ENCODE results near the gene ZNF619.

The ZNF619 gene

GRCh38 chr3:40518848-40519247 is 41.9 kb downstream of the ZNF619 start:
- DNase-seq, result no peak
- Histone ChIP-seq H3K27ac (ENCODE audit: low read depth, low read length) (no peak overlapping the region), H3K9me3 (ENCODE audit: insufficient read depth, low read depth, low read length) (no peaks in the 10 kb centered on the region), H3K4me1 (ENCODE audit: control insufficient read depth in 1 of 2, insufficient read depth in 2 of 2, low read length in 2 of 2) (no peaks in the 10 kb centered on the region), H3K4me3 (ENCODE audit: low read depth, low read length) (no peak overlapping the region), H4K8ac (ENCODE audit: low read depth, low read length) (no peak overlapping the region), H2AK5ac (ENCODE audit: low read length) (no peak overlapping the region), H3K14ac (ENCODE audit: low read length) (no peak overlapping the region), H4K12ac (ENCODE audit: low read depth, low read length) (no peak overlapping the region), H2AFZ (ENCODE audit: insufficient read depth, low read length, poor library complexity) (no peak overlapping the region), H2BK5ac (ENCODE audit: low read depth, low read length, poor library complexity) (no peak overlapping the region), H3K9ac (ENCODE audit: low read length) (no peak overlapping the region), H4K91ac (ENCODE audit: low read depth, low read length) (no peak overlapping the region), H3K27me3 (ENCODE audit: insufficient read depth, low read length) (no peaks in the 10 kb centered on the region), H2BK120ac (ENCODE audit: insufficient read depth, low read length, poor library complexity) (no peak overlapping the region), H3K36me3 (ENCODE audit: control insufficient read depth in 1 of 2, insufficient read depth in 2 of 2, low read length in 2 of 2) (peaks cover 8 to 11% of the 10 kb centered on the region in 2 experiments), H3K4ac (ENCODE audit: low read depth, low read length) (no peak overlapping the region), H3K79me2 (ENCODE audit: control insufficient read depth, insufficient read depth, low read length, poor library complexity) (no peaks in the 10 kb centered on the region), H3K18ac (ENCODE audit: low read length) (no peak overlapping the region), H3K79me1 (ENCODE audit: low read length) (no peaks in the 10 kb centered on the region), H2BK12ac (ENCODE audit: low read length) (no peak overlapping the region), H3K4me2 (ENCODE audit: low read length) (no peak overlapping the region), H3K23ac (ENCODE audit: low read length) (no peak overlapping the region)
- 100% methylated on average over 1 of the region's 1 CpG for WGBS (ENCODE audit: extremely low coverage, insufficient coverage, insufficient read length)

GRCh38 chr3:40521254-40521653 is 44.3 kb downstream of the ZNF619 start:
- H3K36me3 ChIP-seq (ENCODE audit: control insufficient read depth in 1 of 2, insufficient read depth in 2 of 2, low read length in 2 of 2), result peaks cover 0 to 5% of the 10 kb centered on the region in 2 experiments
- no peak overlapping the region for H3K4me2 ChIP-seq (ENCODE audit: low read length)
- DNase-seq, result no peak
- H2AK5ac ChIP-seq (ENCODE audit: low read length), result no peak overlapping the region
- H3K27me3 ChIP-seq (ENCODE audit: insufficient read depth, low read length), result no peaks in the 10 kb centered on the region
- H2BK5ac ChIP-seq (ENCODE audit: low read depth, low read length, poor library complexity), result no peak overlapping the region
- no peak overlapping the region for H3K9ac ChIP-seq (ENCODE audit: low read length)
- no peaks in the 10 kb centered on the region for H3K9me3 ChIP-seq (ENCODE audit: insufficient read depth, low read depth, low read length)
- no peak overlapping the region for H3K18ac ChIP-seq (ENCODE audit: low read length)
- H2BK12ac ChIP-seq (ENCODE audit: low read length), result no peak overlapping the region
- H4K12ac ChIP-seq (ENCODE audit: low read depth, low read length), result no peak overlapping the region
- no CpG with 5 or more reads among the region's 3 CpGs for WGBS (ENCODE audit: extremely low coverage, insufficient coverage, insufficient read length)
- no peak overlapping the region for H3K27ac ChIP-seq (ENCODE audit: low read depth, low read length)
- H3K4ac ChIP-seq (ENCODE audit: low read depth, low read length), result no peak overlapping the region
- no peak overlapping the region for H3K14ac ChIP-seq (ENCODE audit: low read length)
- no peak overlapping the region for H2BK120ac ChIP-seq (ENCODE audit: insufficient read depth, low read length, poor library complexity)
- no peak overlapping the region for H3K4me3 ChIP-seq (ENCODE audit: low read depth, low read length)
- H3K4me1 ChIP-seq (ENCODE audit: control insufficient read depth in 1 of 2, insufficient read depth in 2 of 2, low read length in 2 of 2), result peaks cover 5 to 8% of the 10 kb centered on the region in 2 experiments
- H4K8ac ChIP-seq (ENCODE audit: low read depth, low read length), result no peak overlapping the region
- peaks cover 8% of the 10 kb centered on the region for H3K79me1 ChIP-seq (ENCODE audit: low read length)
- H4K91ac ChIP-seq (ENCODE audit: low read depth, low read length), result no peak overlapping the region
- H3K79me2 ChIP-seq (ENCODE audit: control insufficient read depth, insufficient read depth, low read length, poor library complexity), result peaks cover 8% of the 10 kb centered on the region
- no peak overlapping the region for H3K23ac ChIP-seq (ENCODE audit: low read length)
- no peak overlapping the region for H2AFZ ChIP-seq (ENCODE audit: insufficient read depth, low read length, poor library complexity)

- Histone ChIP-seq H2BK12ac (ENCODE audit: low read length) (no peak overlapping the region), H4K8ac (ENCODE audit: low read depth, low read length) (peak overlapping the region; percentile 22), H3K4me3 (ENCODE audit: low read depth, low read length) (no peak overlapping the region), H3K9ac (ENCODE audit: low read length) (no peak overlapping the region), H3K18ac (ENCODE audit: low read length) (no peak overlapping the region), H3K14ac (ENCODE audit: low read length) (no peak overlapping the region), H3K9me3 (ENCODE audit: insufficient read depth, low read depth, low read length) (no peaks in the 10 kb centered on the region), H3K23ac (ENCODE audit: low read length) (no peak overlapping the region), H3K36me3 (ENCODE audit: control insufficient read depth in 1 of 2, insufficient read depth in 2 of 2, low read length in 2 of 2) (peaks cover 0 to 5% of the 10 kb centered on the region in 2 experiments), H3K4me2 (ENCODE audit: low read length) (no peak overlapping the region), H2AK5ac (ENCODE audit: low read length) (no peak overlapping the region), H3K4ac (ENCODE audit: low read depth, low read length) (no peak overlapping the region), H3K79me1 (ENCODE audit: low read length) (peaks cover 8% of the 10 kb centered on the region), H4K12ac (ENCODE audit: low read depth, low read length) (peak overlapping the region; percentile 47), H2AFZ (ENCODE audit: insufficient read depth, low read length, poor library complexity) (no peak overlapping the region), H2BK120ac (ENCODE audit: insufficient read depth, low read length, poor library complexity) (no peak overlapping the region), H3K27me3 (ENCODE audit: insufficient read depth, low read length) (no peaks in the 10 kb centered on the region), H3K79me2 (ENCODE audit: control insufficient read depth, insufficient read depth, low read length, poor library complexity) (peaks cover 8% of the 10 kb centered on the region), H3K27ac (ENCODE audit: low read depth, low read length) (no peak overlapping the region), H2BK5ac (ENCODE audit: low read depth, low read length, poor library complexity) (no peak overlapping the region), H4K91ac (ENCODE audit: low read depth, low read length) (no peak overlapping the region), H3K4me1 (ENCODE audit: control insufficient read depth in 1 of 2, insufficient read depth in 2 of 2, low read length in 2 of 2) (peaks cover 5 to 8% of the 10 kb centered on the region in 2 experiments)
- no CpG with 5 or more reads among the region's 2 CpGs for WGBS (ENCODE audit: extremely low coverage, insufficient coverage, insufficient read length)
- no peak for DNase-seq
These were observed 46.9 kb downstream of the ZNF619 start for GRCh38 chr3:40523781-40524180.

- H3K4me3 ChIP-seq (ENCODE audit: low read depth, low read length), result peak overlapping the region; percentile 84
- H2BK12ac ChIP-seq (ENCODE audit: low read length), result no peak overlapping the region
- no peak overlapping the region for H3K23ac ChIP-seq (ENCODE audit: low read length)
These were observed 47.3 kb downstream of the ZNF619 start for GRCh38 chr3:40524222-40524567.

More at GRCh38 chr3:40524222-40524567, 47.3 kb downstream of the ZNF619 start:
- Histone ChIP-seq H2AFZ (ENCODE audit: insufficient read depth, low read length, poor library complexity) (peak overlapping the region; percentile 89), H3K36me3 (ENCODE audit: control insufficient read depth in 1 of 2, insufficient read depth in 2 of 2, low read length in 2 of 2) (peaks cover under 1 to 7% of the 10 kb centered on the region in 2 experiments), H3K9ac (ENCODE audit: low read length) (peak overlapping the region; percentile 90), H2BK5ac (ENCODE audit: low read depth, low read length, poor library complexity) (peak overlapping the region; percentile 15), H4K8ac (ENCODE audit: low read depth, low read length) (peak overlapping the region; percentile 92), H3K27me3 (ENCODE audit: insufficient read depth, low read length) (no peaks in the 10 kb centered on the region), H2BK120ac (ENCODE audit: insufficient read depth, low read length, poor library complexity) (peak overlapping the region; percentile 40), H3K9me3 (ENCODE audit: insufficient read depth, low read depth, low read length) (no peaks in the 10 kb centered on the region), H3K4me1 (ENCODE audit: control insufficient read depth in 1 of 2, insufficient read depth in 2 of 2, low read length in 2 of 2) (peaks cover 5 to 8% of the 10 kb centered on the region in 2 experiments), H3K4ac (ENCODE audit: low read depth, low read length) (peak overlapping the region; percentile 29), H3K27ac (ENCODE audit: low read depth, low read length) (peak overlapping the region; percentile 23), H3K14ac (ENCODE audit: low read length) (peak overlapping the region; percentile 89), H3K18ac (ENCODE audit: low read length) (peak overlapping the region; percentile 64), H4K91ac (ENCODE audit: low read depth, low read length) (peak overlapping the region; percentile 82), H3K4me2 (ENCODE audit: low read length) (peak overlapping the region; percentile 84), H4K12ac (ENCODE audit: low read depth, low read length) (peak overlapping the region; percentile 76), H3K79me2 (ENCODE audit: control insufficient read depth, insufficient read depth, low read length, poor library complexity) (peaks cover 8% of the 10 kb centered on the region), H3K79me1 (ENCODE audit: low read length) (peaks cover 8% of the 10 kb centered on the region), H2AK5ac (ENCODE audit: low read length) (no peak overlapping the region)
- no peak for DNase-seq
- no CpG with 5 or more reads among the region's 5 CpGs for WGBS (ENCODE audit: extremely low coverage, insufficient coverage, insufficient read length)
